ENCODE results near the gene RPL22. TPM values are rescaled to one million over a fixed set of nuclear protein-coding genes. Genes with fewer than 3 reads are reported as not detected.

Gene RPL22
- total RNA-seq, 2 experiments from 2014 or later = 258 to 298 TPM

DNA sequence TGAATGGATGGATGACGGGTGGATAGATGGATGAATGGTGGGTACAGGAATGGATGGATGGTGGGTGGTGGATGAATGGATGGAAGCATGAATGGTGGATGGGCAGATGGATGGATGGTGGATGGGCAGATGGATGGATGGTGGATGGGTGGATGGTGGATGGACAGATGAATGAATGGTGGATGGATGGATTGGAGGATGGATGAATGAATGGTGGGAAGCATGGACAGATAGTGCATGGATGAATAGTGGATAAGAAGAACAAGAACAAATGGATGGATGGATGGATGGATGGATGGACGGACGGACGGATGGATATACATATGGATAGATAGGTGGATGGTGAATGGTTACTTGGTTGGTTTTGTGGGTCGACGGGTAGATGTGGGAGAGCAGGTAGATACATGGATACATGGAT is 24.0 kb downstream of the RPL22 start:
- no peak overlapping the region for H3K4me3 Mint-ChIP-seq
- no peak overlapping the region for H3K27ac Mint-ChIP-seq
- H3K36me3 Mint-ChIP-seq (ENCODE audit: low read depth) = no peaks in the 10 kb centered on the region
- no peaks in the 10 kb centered on the region for H3K9me3 Mint-ChIP-seq
- ChIA-PET POLR2A (no interaction called here), CTCF (no interaction called here)
- DNase-seq = no peak
- peaks cover 29% of the 10 kb centered on the region for H3K27me3 Mint-ChIP-seq
- peaks cover 3% of the 10 kb centered on the region for H3K4me1 Mint-ChIP-seq

DNA sequence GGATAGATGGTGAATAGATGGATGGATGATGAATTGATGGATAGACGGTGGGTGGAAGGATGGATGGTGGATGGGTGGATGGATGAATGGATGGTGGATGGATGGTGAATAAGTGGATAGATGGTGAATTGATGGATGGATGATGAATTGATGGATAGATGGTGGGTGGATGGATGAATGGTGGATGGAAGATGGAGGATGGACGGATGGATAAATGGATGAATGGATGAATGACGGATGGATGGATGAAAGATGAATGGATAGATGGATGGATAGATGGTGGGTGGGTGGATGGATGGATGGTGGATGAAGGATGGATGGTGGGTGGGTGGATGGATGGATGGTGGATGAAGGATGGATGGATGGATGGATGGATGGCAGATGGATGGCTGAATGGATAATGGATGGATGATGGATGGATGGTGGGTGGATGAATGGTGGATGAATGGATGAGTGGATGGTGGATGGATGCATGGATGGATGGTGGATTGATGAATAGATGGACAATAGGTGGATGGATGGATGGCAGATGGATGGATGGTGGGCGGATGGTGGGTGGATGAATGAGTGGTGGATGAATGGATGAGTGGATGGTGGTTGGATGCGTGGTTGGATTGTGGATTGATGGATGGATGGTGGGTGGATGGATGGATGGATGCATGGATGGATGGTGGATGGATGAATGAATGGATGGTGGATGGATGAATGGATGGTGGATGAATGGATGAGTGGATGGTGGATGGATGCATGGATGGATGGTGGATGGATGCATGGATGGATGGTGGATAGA is 24.6 kb downstream of the RPL22 start:
- POLR2A ChIA-PET = no interaction called here
- no peak overlapping the region for H3K4me3 Mint-ChIP-seq
- H3K27me3 Mint-ChIP-seq = peaks cover 29% of the 10 kb centered on the region
- CTCF ChIA-PET = no interaction called here
- H3K9me3 Mint-ChIP-seq = no peaks in the 10 kb centered on the region
- DNase-seq = no peak
- H3K4me1 Mint-ChIP-seq = peaks cover 3% of the 10 kb centered on the region
- no peak overlapping the region for H3K27ac Mint-ChIP-seq
- H3K36me3 Mint-ChIP-seq (ENCODE audit: low read depth) = no peaks in the 10 kb centered on the region

DNA sequence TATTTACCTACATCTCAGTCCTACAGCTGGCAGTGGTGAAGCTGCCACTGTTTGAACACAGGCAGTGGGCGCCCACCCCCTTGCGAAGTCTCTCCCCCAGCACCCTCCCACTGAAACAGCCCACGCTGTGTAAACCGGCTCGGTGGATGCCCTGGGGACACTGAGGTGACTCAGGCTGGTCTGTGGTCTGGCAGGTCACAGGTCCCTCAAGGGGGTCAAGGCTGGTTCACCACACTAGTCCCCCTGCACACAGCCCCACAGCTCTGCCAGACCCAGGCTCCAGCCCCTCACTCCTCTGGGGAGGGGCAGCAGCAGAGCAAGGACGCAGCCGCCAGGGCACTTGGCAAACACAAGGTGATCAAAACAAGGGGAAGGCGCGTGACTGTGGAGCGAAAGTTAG is 26.8 kb downstream of the RPL22 start:
- CTCF ChIA-PET = no interaction called here
- Mint-ChIP-seq H3K27ac (no peak overlapping the region), H3K27me3 (peaks cover 15% of the 10 kb centered on the region), H3K4me3 (no peak overlapping the region), H3K9me3 (no peaks in the 10 kb centered on the region), H3K36me3 (ENCODE audit: low read depth) (no peaks in the 10 kb centered on the region), H3K4me1 (no peaks in the 10 kb centered on the region)
- POLR2A ChIA-PET = no interaction called here
- DNase-seq = no peak

DNA sequence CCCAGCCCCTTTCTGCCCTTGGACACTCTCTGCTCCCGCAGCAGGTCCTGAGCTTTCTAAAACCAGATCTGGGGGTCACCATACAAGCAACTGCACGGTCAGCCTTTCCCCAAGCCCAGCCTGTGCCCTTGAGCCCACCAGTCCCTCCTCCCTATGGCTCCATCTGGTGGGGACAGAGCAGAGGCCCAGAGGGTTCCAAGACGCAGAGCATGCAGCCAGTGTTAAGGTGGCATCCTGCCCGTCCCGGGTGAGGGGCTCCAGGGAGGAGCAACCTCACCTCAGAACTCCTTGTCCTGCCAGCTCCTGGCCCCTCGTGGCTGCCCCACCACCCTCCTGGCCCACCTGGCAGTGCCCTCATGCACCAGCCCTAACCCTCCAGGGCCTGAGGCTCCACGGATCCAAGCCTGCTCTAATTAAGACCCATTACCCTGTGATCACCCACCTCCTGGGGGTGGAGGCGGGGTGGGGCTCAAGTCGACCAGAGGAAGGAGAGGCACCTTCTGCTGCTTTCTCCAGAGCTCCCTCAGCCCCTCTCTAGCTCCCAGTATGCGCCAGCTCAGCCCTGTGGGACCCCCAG is 27.8 kb downstream of the RPL22 start:
- ChIA-PET POLR2A (no interaction called here), CTCF (no interaction called here)
- Mint-ChIP-seq H3K27ac (no peak overlapping the region), H3K27me3 (peaks cover 11% of the 10 kb centered on the region), H3K36me3 (ENCODE audit: low read depth) (no peaks in the 10 kb centered on the region), H3K4me3 (no peak overlapping the region), H3K9me3 (no peaks in the 10 kb centered on the region), H3K4me1 (no peaks in the 10 kb centered on the region)
- DNase-seq = no peak

DNA sequence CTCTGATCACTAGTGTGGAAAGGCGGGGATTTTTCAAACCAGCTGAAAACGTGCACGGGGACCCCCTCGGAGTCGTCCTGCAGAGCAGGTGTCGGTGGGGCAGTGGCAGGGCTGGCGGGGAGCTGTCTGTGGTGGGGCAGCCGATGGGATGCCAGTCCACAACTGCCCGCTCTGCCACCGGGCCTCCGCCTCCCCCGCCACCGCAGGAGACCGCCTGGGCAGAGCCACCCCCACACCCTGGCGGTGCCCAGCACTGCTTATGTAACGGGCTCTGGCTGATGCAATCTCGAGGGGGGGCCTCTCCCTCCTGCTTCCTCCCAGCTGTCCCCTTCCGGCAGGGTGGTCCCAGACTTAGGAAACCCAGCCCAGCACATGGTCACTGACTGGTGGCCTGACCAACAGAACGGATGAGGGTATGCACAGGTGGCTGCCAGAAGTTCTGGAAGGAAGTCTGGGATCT is 28.6 kb downstream of the RPL22 start:
- Mint-ChIP-seq H3K4me1 (no peaks in the 10 kb centered on the region), H3K27ac (no peak overlapping the region), H3K27me3 (peaks cover 7% of the 10 kb centered on the region), H3K36me3 (ENCODE audit: low read depth) (no peaks in the 10 kb centered on the region), H3K4me3 (no peak overlapping the region), H3K9me3 (no peaks in the 10 kb centered on the region)
- CTCF ChIA-PET = no interaction called here
- DNase-seq = no peak
- POLR2A ChIA-PET = no interaction called here

DNA sequence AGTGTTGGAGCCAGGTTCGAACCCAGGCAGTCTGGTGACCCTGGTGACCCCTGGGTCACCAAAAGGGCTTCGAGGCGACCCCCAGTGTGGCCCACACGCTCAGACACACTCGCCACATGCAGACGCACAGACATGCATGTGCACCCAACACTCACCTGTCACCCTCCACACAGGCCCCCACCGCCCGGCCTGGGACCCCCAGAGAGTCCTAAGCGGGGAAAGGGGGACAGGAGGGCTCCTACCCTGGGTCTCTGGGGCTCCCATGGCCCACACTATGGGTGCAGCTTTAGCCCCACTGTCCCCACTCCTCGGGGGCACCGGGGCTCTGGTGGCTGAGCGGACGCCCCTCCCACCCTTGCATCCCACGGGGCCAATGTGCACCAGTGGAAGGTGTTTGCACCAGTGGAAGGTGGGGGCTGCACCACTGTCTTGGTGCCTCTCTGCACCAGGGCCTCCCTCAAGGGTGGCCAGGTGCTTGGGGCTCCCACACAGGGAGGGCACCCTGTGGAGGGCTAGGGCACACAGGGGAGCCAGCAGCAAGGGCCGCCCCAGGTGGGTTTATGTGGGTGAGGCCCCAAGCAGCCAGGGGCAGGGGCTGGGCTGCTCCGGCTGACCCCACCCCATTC is 29.2 kb downstream of the RPL22 start:
- DNase-seq = no peak
- POLR2A ChIA-PET = no interaction called here

DNA sequence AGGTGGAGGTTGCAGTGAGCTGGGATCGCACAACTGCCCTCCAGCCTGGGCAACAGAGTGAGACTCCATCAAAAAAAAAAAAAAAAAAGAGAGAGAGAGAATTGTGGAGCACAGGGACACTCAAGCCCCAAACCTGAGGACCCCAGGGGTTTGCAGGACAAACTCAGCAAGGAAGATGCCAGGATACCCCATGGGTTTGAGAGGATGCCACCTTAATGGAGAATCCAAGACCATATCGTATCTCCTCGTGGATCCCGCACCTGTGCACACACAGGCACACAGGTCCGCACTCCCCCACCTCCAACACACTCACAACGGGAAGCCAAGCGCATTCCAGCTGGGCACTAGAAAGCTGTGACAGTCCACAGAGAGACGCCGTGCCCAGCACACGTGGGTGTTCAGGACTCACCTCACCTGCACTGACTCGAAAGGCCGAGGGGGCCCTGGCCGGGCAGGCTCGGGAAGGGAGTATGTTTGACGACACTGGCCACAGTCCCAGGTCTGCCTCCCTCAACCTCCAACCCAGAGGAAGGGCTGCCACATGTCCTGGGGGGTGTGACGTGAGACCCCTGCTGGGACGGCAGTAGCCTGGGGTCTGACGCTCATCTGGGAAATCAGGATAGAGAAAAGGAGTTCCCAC is 30.3 kb downstream of the RPL22 start:
- H3K9me3 Mint-ChIP-seq = no peaks in the 10 kb centered on the region
- POLR2A ChIA-PET = no interaction called here

More for the DNA sequence above, 29.2 kb downstream of the RPL22 start:
- H3K4me1 Mint-ChIP-seq = no peaks in the 10 kb centered on the region
- CTCF ChIA-PET = no interaction called here
- peaks cover 8% of the 10 kb centered on the region for H3K27me3 Mint-ChIP-seq
- H3K36me3 Mint-ChIP-seq (ENCODE audit: low read depth) = no peaks in the 10 kb centered on the region
- no peak overlapping the region for H3K27ac Mint-ChIP-seq
- no peak overlapping the region for H3K4me3 Mint-ChIP-seq
- H3K9me3 Mint-ChIP-seq = no peaks in the 10 kb centered on the region

DNA sequence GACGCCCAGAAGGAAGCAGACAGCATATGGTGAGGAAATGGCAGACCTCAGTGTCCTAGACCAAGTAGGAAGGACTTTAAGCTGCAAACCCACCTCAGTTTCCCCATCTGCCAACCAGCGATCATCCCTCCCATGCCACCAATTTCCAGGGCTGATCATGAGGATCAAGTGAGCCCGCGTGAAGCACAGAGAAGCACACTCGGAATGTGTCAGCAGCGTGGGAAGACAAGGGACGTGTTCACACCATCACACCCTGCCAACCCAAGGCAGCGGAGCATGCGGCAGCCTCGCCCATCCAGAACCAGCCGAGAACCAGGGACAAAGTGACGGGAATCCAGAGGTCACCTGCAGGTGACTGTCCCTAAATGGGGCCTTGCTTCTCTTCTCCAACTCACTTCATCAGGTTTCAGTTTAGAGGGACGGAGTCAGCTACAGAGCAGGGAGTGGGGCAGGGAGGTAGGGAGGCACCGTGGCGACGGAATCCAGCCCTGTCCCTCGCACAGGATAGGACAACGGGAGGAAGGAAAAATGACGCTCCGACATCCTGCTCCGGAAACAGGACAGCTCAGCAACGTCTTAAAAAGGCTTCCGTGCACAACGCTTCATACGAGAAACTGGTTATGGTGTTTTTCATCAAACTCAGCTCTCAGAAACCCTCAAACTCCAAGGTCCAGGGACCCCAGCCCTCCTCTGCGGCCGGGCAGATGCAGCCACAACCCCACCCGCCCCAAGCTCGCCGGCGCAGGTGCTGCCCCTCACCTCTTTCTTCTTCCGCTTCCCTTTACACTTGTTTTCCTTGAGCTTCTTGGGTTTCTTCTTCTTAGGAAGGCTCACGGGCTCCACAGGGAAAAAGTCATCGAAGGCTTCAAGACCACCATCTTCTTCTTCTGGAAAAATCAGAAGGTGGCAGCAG is 31.7 kb downstream of the RPL22 start:
- Mint-ChIP-seq H3K4me3 (no peak overlapping the region), H3K27me3 (peaks cover 11% of the 10 kb centered on the region), H3K4me1 (no peaks in the 10 kb centered on the region), H3K36me3 (ENCODE audit: low read depth) (no peaks in the 10 kb centered on the region), H3K9me3 (no peaks in the 10 kb centered on the region), H3K27ac (no peak overlapping the region)
- ChIA-PET CTCF (interaction anchor here (0.6 kb wide), 1 partner anchor 47 kb away, joined by 3 read pairs; no protein-coding TSS in a partner anchor), POLR2A (no interaction called here)
- DNase-seq = no peak

More for the DNA sequence above, 30.3 kb downstream of the RPL22 start:
- CTCF ChIA-PET = no interaction called here
- DNase-seq = no peak
- H3K36me3 Mint-ChIP-seq (ENCODE audit: low read depth) = no peaks in the 10 kb centered on the region
- H3K4me3 Mint-ChIP-seq = no peak overlapping the region
- H3K27me3 Mint-ChIP-seq = peaks cover 8% of the 10 kb centered on the region
- no peaks in the 10 kb centered on the region for H3K4me1 Mint-ChIP-seq
- no peak overlapping the region for H3K27ac Mint-ChIP-seq

DNA sequence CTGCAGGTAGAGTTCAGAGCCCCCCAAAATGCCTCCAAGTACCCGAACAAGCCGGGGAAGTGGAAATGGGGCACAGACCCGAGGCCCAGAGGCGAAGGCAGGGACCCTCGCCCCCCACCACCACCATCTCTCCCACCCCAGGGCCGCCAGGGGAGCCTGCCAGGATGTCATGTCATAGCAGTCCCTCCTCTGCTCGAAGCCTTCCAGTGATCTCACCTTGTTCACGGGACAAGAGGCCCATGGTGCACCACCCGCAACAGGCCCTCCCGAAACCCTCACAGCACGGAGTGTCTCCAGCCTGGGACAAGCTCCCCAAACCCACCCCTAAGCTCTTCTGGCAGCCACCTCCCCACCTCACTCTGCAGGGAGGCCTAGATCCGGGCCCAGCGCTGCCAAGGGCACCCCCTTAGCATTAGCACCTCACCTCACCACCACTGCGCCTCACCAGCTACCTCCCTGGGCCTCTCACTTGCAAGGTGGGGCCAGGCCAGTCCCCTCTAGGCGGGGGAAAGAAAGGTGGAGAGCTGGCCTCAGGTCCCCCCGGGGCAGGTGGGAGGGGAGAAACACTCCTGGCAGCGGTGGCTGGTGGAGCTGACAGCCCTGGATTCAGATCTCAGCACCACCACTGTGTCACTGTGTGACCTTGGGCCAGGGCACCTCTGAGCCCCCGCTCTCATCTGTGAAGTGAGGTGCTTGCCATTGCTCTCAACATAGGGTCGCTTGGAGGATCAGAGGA is 32.6 kb downstream of the RPL22 start:
- no peak overlapping the region for H3K27ac Mint-ChIP-seq
- peaks cover 11% of the 10 kb centered on the region for H3K27me3 Mint-ChIP-seq
- POLR2A ChIA-PET = no interaction called here
- DNase-seq = no peak
- H3K4me1 Mint-ChIP-seq = no peaks in the 10 kb centered on the region
- H3K9me3 Mint-ChIP-seq = no peaks in the 10 kb centered on the region
- no peak overlapping the region for H3K4me3 Mint-ChIP-seq
- no peaks in the 10 kb centered on the region for H3K36me3 Mint-ChIP-seq (ENCODE audit: low read depth)
- CTCF ChIA-PET = no interaction called here

DNA sequence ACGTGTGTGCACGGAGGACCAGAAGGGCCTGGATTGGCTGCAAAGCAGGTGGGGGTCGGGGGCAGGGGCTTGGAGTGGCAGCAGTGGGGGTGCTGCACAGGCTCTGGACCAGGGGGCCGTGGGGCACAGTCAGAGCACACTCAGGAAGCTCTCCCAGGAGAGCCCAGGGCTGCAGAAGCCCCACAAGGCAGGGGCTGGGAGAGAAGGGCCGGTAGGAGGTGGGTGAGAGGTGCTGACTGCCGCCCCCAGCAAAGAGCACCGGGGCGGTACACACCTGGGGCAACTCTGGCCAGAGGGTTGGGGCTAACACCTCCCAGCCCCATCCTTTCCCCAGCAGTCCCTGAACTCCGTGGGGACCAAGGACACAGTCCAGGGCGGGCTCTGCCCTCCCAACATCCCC is 33.2 kb downstream of the RPL22 start:
- ChIA-PET POLR2A (no interaction called here), CTCF (no interaction called here)
- DNase-seq = no peak
- Mint-ChIP-seq H3K27ac (no peak overlapping the region), H3K27me3 (peaks cover 11% of the 10 kb centered on the region), H3K9me3 (no peaks in the 10 kb centered on the region), H3K4me1 (no peaks in the 10 kb centered on the region), H3K36me3 (ENCODE audit: low read depth) (no peaks in the 10 kb centered on the region), H3K4me3 (no peak overlapping the region)

DNA sequence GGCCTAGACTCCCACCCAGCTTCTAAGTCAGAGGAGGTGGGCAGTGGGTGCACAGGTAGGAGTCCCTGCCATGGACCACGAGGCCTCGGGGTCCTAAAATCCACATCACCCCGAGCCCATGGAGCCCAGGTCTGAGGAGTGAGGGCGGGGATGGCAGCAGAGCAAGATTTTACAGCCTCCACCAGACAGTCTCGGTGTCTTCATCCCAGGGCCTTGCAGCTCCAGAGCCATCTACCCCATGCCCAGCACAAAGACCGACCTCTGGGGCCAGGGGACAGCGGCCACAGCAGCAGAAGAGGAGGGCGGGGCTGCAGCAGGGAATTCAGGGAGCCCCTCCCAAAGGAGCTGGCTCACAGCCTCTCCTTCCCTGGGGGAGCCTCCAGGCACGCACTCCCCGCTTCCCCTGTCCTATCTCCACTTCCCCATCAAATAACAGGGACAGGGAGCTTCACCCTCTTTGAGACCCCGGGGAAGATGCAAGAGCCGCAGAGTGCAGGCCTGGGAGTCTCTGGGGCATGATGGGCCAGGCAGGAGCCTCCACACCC is 33.9 kb downstream of the RPL22 start:
- Mint-ChIP-seq H3K9me3 (no peaks in the 10 kb centered on the region), H3K4me3 (no peak overlapping the region), H3K4me1 (no peaks in the 10 kb centered on the region), H3K27ac (no peak overlapping the region), H3K27me3 (peaks cover 13% of the 10 kb centered on the region), H3K36me3 (ENCODE audit: low read depth) (no peaks in the 10 kb centered on the region)
- ChIA-PET POLR2A (no interaction called here), CTCF (no interaction called here)
- DNase-seq = no peak

DNA sequence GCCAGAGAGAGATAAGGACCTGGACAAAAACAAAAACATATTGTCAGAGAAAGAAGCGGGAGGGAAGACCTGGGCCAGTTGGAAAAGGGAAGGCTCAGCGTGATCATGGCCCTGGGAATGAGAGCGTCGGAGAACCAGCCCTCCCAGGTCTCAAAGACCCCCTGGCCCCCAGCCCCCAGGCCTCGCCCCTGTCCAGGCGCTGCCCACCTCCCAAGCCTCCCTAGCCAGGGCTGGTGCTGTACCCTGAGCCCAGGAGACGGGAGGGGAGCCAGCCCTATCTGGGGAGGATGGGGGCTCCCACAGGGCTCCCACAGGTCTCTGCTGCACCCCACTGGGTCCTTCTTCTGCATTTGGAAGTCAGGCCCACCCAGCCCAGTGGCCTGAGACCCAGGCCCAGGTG is 34.4 kb downstream of the RPL22 start:
- Mint-ChIP-seq H3K9me3 (no peaks in the 10 kb centered on the region), H3K4me1 (no peaks in the 10 kb centered on the region), H3K27me3 (peaks cover 13% of the 10 kb centered on the region), H3K4me3 (no peak overlapping the region), H3K27ac (no peak overlapping the region), H3K36me3 (ENCODE audit: low read depth) (no peaks in the 10 kb centered on the region)
- no peak for DNase-seq
- POLR2A ChIA-PET = no interaction called here
- CTCF ChIA-PET = no interaction called here
